HCT116 (cell line): ENCODE measurements around the gene FLRT1. TPM values are rescaled to one million over a fixed set of nuclear protein-coding genes. Genes with fewer than 3 reads are reported as not detected.

Experiments
- ATAC-seq: fragments of 200-7000 bp; cut with Tn5 transposase; 2 replicates; pipeline ENCODE4 v1.9.1; 2020; ENCODE audit warnings: mild to moderate bottlenecking, moderate library complexity
- BruUV-seq: library from RNA; stranded (reverse); fragments of 400-500 nt; replicated peaks from 2 replicates; lab custom pipeline; 2021; lab: Mats Ljungman, UMichigan
- CTCF ChIA-PET: fragments of 300-600 bp; sonication (Branson Sonifier 250); formaldehyde crosslinking; loops from one replicate; lab custom pipeline; 2021; ENCODE audit warnings: antibody characterized with exemption; lab: Charles Lee
- POLR2A ChIA-PET: fragments of 300-600, 350-600 bp; sonication (Branson Sonifier 250); formaldehyde crosslinking; loops from one replicate; lab custom pipeline; 2021; ENCODE audit warnings: antibody characterized with exemption; lab: Charles Lee
- RAD21 ChIA-PET, 2 experiments: fragments of 300-600 bp; sonication (Branson Sonifier 250); formaldehyde crosslinking; loops; one replicate each; lab custom pipeline; 2023; ENCODE audit warnings: low total read pairs in 2 of 2; ENCODE audit not compliant: uncharacterized antibody in 2 of 2, unreplicated experiment in 2 of 2, low non-redundant PET in 1 of 2; lab: Charles Lee
- DNase-seq: peaks from one replicate; pipeline ENCODE4 v3.0.0-alpha.2; 2010; ENCODE audit warnings: low read depth, low spot score
- H2AFZ ChIP-seq: fragments of 200-600 bp; shearing (Covaris generic), sonication (generic); 2 replicates; pipeline ENCODE4 v1.6.1; 2017; ENCODE audit warnings: low read depth, mixed run types, mixed read lengths, antibody characterized with exemption, low read length; ENCODE audit not compliant: poor library complexity, severe bottlenecking
- H3K27ac ChIP-seq: 2 replicates; pipeline ENCODE4 v1.5.1; 2012; ENCODE audit warnings: low read depth, low read length
- H3K27me3 ChIP-seq: fragments of 200-600 bp; sonication (generic); 2 replicates; pipeline ENCODE4 v1.6.1; 2016; ENCODE audit warnings: mixed run types, low read length, mixed read lengths; ENCODE audit not compliant: insufficient read depth
- H3K36me3 ChIP-seq, 2 experiments: fragments of 200-500 bp in 1 of 2; fragments of 200-600 bp in 1 of 2; sonication (Bioruptor generic) in 1 of 2; sonication (generic) in 1 of 2; 2 replicates each; pipeline versions ENCODE4 v1.5.1 to v1.6.1; 2014 to 2016; ENCODE audit warnings: low read length in 2 of 2, inconsistent platforms in 1 of 2, mixed read lengths in 1 of 2, mixed run types in 1 of 2; ENCODE audit not compliant: insufficient read depth in 2 of 2, control insufficient read depth in 1 of 2
- H3K4me1 ChIP-seq, 2 experiments: fragments of 200-600 bp in 1 of 2; sonication (generic) in 1 of 2; 2 replicates each; pipeline versions ENCODE4 v1.5.1 to v1.6.1; 2012 to 2017; ENCODE audit warnings: low read length in 2 of 2, inconsistent platforms in 1 of 2, mild to moderate bottlenecking in 1 of 2, mixed read lengths in 1 of 2, mixed run types in 1 of 2, moderate library complexity in 1 of 2; ENCODE audit not compliant: insufficient read depth in 2 of 2, control insufficient read depth in 1 of 2
- H3K4me2 ChIP-seq: fragments of 200-600 bp; sonication (generic); 2 replicates; pipeline ENCODE4 v1.6.1; 2017; ENCODE audit warnings: mixed run types, low read length, mixed read lengths
- H3K4me3 ChIP-seq, 2 experiments: fragments of 200-600 bp in 1 of 2; sonication (generic) in 1 of 2; replicated peaks in 1 of 2; 2 replicates each; pipeline ENCODE4 v1.5.1; 2011 to 2016; ENCODE audit warnings: low read length in 2 of 2, control low read depth in 1 of 2, low read depth in 1 of 2, mild to moderate bottlenecking in 1 of 2, mixed read lengths in 1 of 2, mixed run types in 1 of 2
- H3K79me2 ChIP-seq: fragments of 200-600 bp; sonication (generic); 2 replicates; pipeline ENCODE4 v1.6.1; 2017; ENCODE audit warnings: mild to moderate bottlenecking, mixed run types, low read length, moderate library complexity, mixed read lengths; ENCODE audit not compliant: insufficient read depth
- H3K9ac ChIP-seq: fragments of 200-600 bp; sonication (generic); 2 replicates; pipeline ENCODE4 v1.6.1; 2016; ENCODE audit warnings: low read length, mixed read lengths
- H3K9me2 ChIP-seq: fragments of 200-600 bp; sonication (generic), shearing (Covaris generic); 2 replicates; pipeline ENCODE4 v1.6.1; 2017; ENCODE audit warnings: mixed run types, mild to moderate bottlenecking, moderate library complexity; ENCODE audit not compliant: insufficient read depth
- H3K9me3 ChIP-seq, 2 experiments: fragments of 200-500 bp in 1 of 2; fragments of 200-600 bp in 1 of 2; sonication (Bioruptor generic) in 1 of 2; sonication (generic) in 1 of 2; 2 replicates each; pipeline ENCODE4 v1.6.1; 2014 to 2017; ENCODE audit warnings: low read length in 2 of 2, mixed read lengths in 2 of 2, inconsistent platforms in 1 of 2, low read depth in 1 of 2, mild to moderate bottlenecking in 1 of 2, mixed run types in 1 of 2, moderate library complexity in 1 of 2; ENCODE audit not compliant: control insufficient read depth in 1 of 2, insufficient read depth in 1 of 2
- H4K20me1 ChIP-seq: fragments of 200-600 bp; sonication (generic), shearing (Covaris generic); 2 replicates; pipeline ENCODE4 v1.6.1; 2017; ENCODE audit warnings: mixed run types, mild to moderate bottlenecking, moderate library complexity; ENCODE audit not compliant: insufficient read depth
- ATF3 ChIP-seq: IDR thresholded peaks from 2 replicates; pipeline ENCODE4 v1.6.1; 2012
- EZH2phosphoT487 ChIP-seq: fragments of 200-600 bp; IDR thresholded peaks from 2 replicates; pipeline ENCODE4 v1.6.1; 2018; ENCODE audit warnings: antibody characterized with exemption, borderline replicate concordance
- FOSL1 ChIP-seq: IDR thresholded peaks from 2 replicates; pipeline ENCODE4 v1.6.1; 2012; ENCODE audit warnings: low read depth
- MAX ChIP-seq: IDR thresholded peaks from 2 replicates; pipeline ENCODE4 v1.6.1; 2012
- POLR2A ChIP-seq: IDR thresholded peaks from 2 replicates; pipeline ENCODE4 v1.7.0; 2011; ENCODE audit warnings: borderline replicate concordance; ENCODE audit not compliant: insufficient read depth, insufficient read length; ENCODE audit errors: extremely low read depth
- POLR2AphosphoS5 ChIP-seq: IDR thresholded peaks from 2 replicates; pipeline ENCODE4 v1.6.1; 2011; ENCODE audit warnings: mild to moderate bottlenecking, low read depth, low read length, moderate library complexity
- REST ChIP-seq: IDR thresholded peaks from 2 replicates; pipeline ENCODE4 v1.6.1; 2012; ENCODE audit warnings: low read depth
- SIN3A ChIP-seq: IDR thresholded peaks from 2 replicates; pipeline ENCODE4 v1.6.1; 2012; ENCODE audit warnings: low read depth
- SP1 ChIP-seq: IDR thresholded peaks from 2 replicates; pipeline ENCODE4 v1.6.1; 2012; ENCODE audit warnings: low read depth
- SRF ChIP-seq: IDR thresholded peaks from 2 replicates; pipeline ENCODE4 v1.6.1; 2012; ENCODE audit warnings: low read depth
- TCF7L2 ChIP-seq: IDR thresholded peaks from 2 replicates; pipeline ENCODE4 v1.7.0; 2011; ENCODE audit warnings: borderline replicate concordance, inconsistent platforms; ENCODE audit not compliant: insufficient read depth, insufficient read length; ENCODE audit errors: extremely low read depth
- YY1 ChIP-seq: IDR thresholded peaks from 2 replicates; pipeline ENCODE4 v1.6.1; 2011; ENCODE audit warnings: low read length, low read depth, moderate library complexity, mild to moderate bottlenecking; ENCODE audit not compliant: insufficient replicate concordance; ENCODE audit errors: extremely low read depth
- ZFX ChIP-seq: fragments of 450-650 bp; IDR thresholded peaks from 2 replicates; pipeline ENCODE4 v1.6.1; 2017
- ZNF274 ChIP-seq: fragments of 200-500 bp; sonication (Bioruptor generic); IDR thresholded peaks from 2 replicates; pipeline ENCODE4 v1.6.1; 2014; ENCODE audit warnings: mild to moderate bottlenecking, low read depth, low read length, inconsistent platforms
- intact Hi-C: fragments of 100-400 bp; cut with micrococcal nuclease; formaldehyde crosslinking; loops from 2 replicates; pipeline ENCODE4 v1.10.0; 2022
- total RNA-seq: library from RNA; stranded (reverse); gene quantifications from one replicate; pipeline ENCODE4 v1.2.1, GENCODE V29; 2021; ENCODE audit not compliant: unreplicated experiment

Gene FLRT1
- total RNA-seq, 1 experiment from 2014 or later: 0.15 TPM

GRCh38 chr11:64001484-64002420, 34.0 kb upstream of the FLRT1 start:
- H3K27ac ChIP-seq: no peak overlapping the region
- DNase-seq (no peak), ATAC-seq (no peak)
- intact Hi-C loops: loop anchor here (10.0 kb wide), 1 partner anchor 143 kb away; no protein-coding TSS in a partner anchor
- no peaks in the 10 kb centered on the region for H4K20me1 ChIP-seq
- ChIA-PET CTCF (no interaction called here), RAD21 (no interaction called here), POLR2A (no interaction called here)
- no peaks in the 10 kb centered on the region for H3K9me3 ChIP-seq
- no peak overlapping the region for H2AFZ ChIP-seq
- peaks cover 7 to 20% of the 10 kb centered on the region in 2 experiments for H3K4me1 ChIP-seq
- no peak overlapping the region for H3K9ac ChIP-seq
- peaks cover 5 to 12% of the 10 kb centered on the region in 2 experiments; a peak in 3 of 4 replicates for H3K36me3 ChIP-seq
- no peak overlapping the region for H3K4me2 ChIP-seq
- H3K79me2 ChIP-seq: 0 out of 2 replicates have a peak, but pooled peaks cover 3% of the 10 kb centered on the region
- no peaks in the 10 kb centered on the region for H3K9me2 ChIP-seq
- no peaks in the 10 kb centered on the region for H3K27me3 ChIP-seq
- TF ChIP-seq YY1 (no peak), EZH2phosphoT487 (no peak), SIN3A (no peak), ZFX (no peak), FOSL1 (no peak)
- H3K4me3 ChIP-seq: no peak overlapping the region
- BruUV-seq: no TSS peak

- CTCF ChIA-PET: no interaction called here
- intact Hi-C loops: loop anchor here (10.0 kb wide), 1 partner anchor 141 kb away; no protein-coding TSS in a partner anchor
- no peak for TF ChIP-seq SIN3A
- no peak for TF ChIP-seq MAX
- no peak for TF ChIP-seq SP1
- TF ChIP-seq ZNF274: no peak
- no peak for TF ChIP-seq SRF
- no peak for TF ChIP-seq POLR2AphosphoS5
- TF ChIP-seq REST: no peak
- TF ChIP-seq ATF3: no peak
- no peak for TF ChIP-seq TCF7L2
- no peak for TF ChIP-seq POLR2A
Measured at GRCh38 chr11:64003807-64004589, 31.7 kb upstream of the FLRT1 start.

More at GRCh38 chr11:64003807-64004589, 31.7 kb upstream of the FLRT1 start:
- Histone ChIP-seq H3K9ac (no peak overlapping the region), H2AFZ (no peak overlapping the region), H3K4me2 (no peak overlapping the region), H3K9me2 (no peaks in the 10 kb centered on the region), H3K27ac (no peak overlapping the region), H3K4me1 (peaks cover 18 to 37% of the 10 kb centered on the region in 2 experiments), H3K9me3 (no peaks in the 10 kb centered on the region), H3K27me3 (no peaks in the 10 kb centered on the region), H4K20me1 (no peaks in the 10 kb centered on the region), H3K79me2 (0 out of 2 replicates have a peak, but pooled peaks cover 3% of the 10 kb centered on the region), H3K36me3 (0 out of 4 replicates have a peak, but pooled peaks cover 0 to 6% of the 10 kb centered on the region in 2 experiments), H3K4me3 (no peak overlapping the region)
- no peak for DNase-seq
- RAD21 ChIA-PET: no interaction called here
- BruUV-seq: no TSS peak
- POLR2A ChIA-PET: no interaction called here
- no peak for ATAC-seq
